H1 (cell line): Measurements from ENCODE around the gene TRAK1. TPM values are rescaled to one million over a fixed set of nuclear protein-coding genes. Genes with fewer than 3 reads are reported as not detected.

Experiments
- CTCF ChIA-PET: fragments of 300-600 bp; sonication (Branson Sonifier 250); formaldehyde crosslinking; loops from one replicate; lab custom pipeline; 2021; ENCODE audit not compliant: partially characterized antibody; lab: Charles Lee
- POLR2A ChIA-PET: fragments of 300-600 bp; sonication (Branson Sonifier 250); formaldehyde crosslinking; loops from one replicate; lab custom pipeline; 2021; ENCODE audit warnings: inconsistent platforms; ENCODE audit not compliant: partially characterized antibody; lab: Charles Lee
- DNase-seq, 2 experiments: peaks; one replicate each; pipeline versions ENCODE4 v3.0.0 to v3.0.0-alpha.2; 2010 to 2022; ENCODE audit warnings: low spot score in 2 of 2, low read depth in 1 of 2, mixed read lengths in 1 of 2
- FAIRE-seq: peaks from 2 replicates; lab custom pipeline; 2011; peaks lifted over from hg19 to GRCh38; lab: Jason Lieb, UNC
- H2AFZ ChIP-seq: 2 replicates; pipeline ENCODE4 v1.8.1; 2012; ENCODE audit warnings: low read length, inconsistent platforms
- H2AK5ac ChIP-seq: 2 replicates; pipeline ENCODE4 v1.6.1; 2013; ENCODE audit warnings: low read depth, low read length
- H2BK120ac ChIP-seq: replicated peaks from 2 replicates; pipeline ENCODE3; 2013; ENCODE audit warnings: low read depth, low read length, inconsistent platforms
- H2BK12ac ChIP-seq: 2 replicates; pipeline ENCODE4 v1.6.1; 2013; ENCODE audit warnings: low read depth, low read length
- H2BK15ac ChIP-seq: 2 replicates; pipeline ENCODE4 v1.6.1; 2013; ENCODE audit warnings: low read length
- H2BK20ac ChIP-seq: 2 replicates; pipeline ENCODE4 v1.6.1; 2013; ENCODE audit warnings: low read length
- H2BK5ac ChIP-seq: 2 replicates; pipeline ENCODE4 v1.6.1; 2013; ENCODE audit warnings: low read depth, low read length
- H3K14ac ChIP-seq: 2 replicates; pipeline ENCODE4 v1.6.1; 2013; ENCODE audit warnings: inconsistent platforms; ENCODE audit not compliant: insufficient read length
- H3K18ac ChIP-seq: 2 replicates; pipeline ENCODE4 v1.6.1; 2013; ENCODE audit warnings: low read length; ENCODE audit errors: extremely low read depth
- H3K23ac ChIP-seq: 2 replicates; pipeline ENCODE4 v1.6.1; 2013; ENCODE audit warnings: inconsistent platforms; ENCODE audit not compliant: insufficient read length
- H3K23me2 ChIP-seq: 2 replicates; pipeline ENCODE4 v1.6.1; 2013; ENCODE audit warnings: low read depth, low read length
- H3K27ac ChIP-seq: 2 replicates; pipeline ENCODE4 v1.6.1; 2011; ENCODE audit warnings: low read depth, low read length, inconsistent platforms
- H3K27me3 ChIP-seq, 4 experiments: replicated peaks in 1 of 4; 1 replicate in 1 of 4; 2 replicates in 3 of 4; pipeline versions ENCODE4 v1.6.1 to v1.8.1; 2011 to 2013; ENCODE audit warnings: low read length in 3 of 4, mild to moderate bottlenecking in 3 of 4, inconsistent platforms in 2 of 4, mixed read lengths in 2 of 4, moderate library complexity in 1 of 4; ENCODE audit not compliant: control insufficient read depth in 3 of 4, insufficient read depth in 3 of 4; ENCODE audit errors: extremely low read depth in 1 of 4
- H3K36me3 ChIP-seq, 4 experiments: 2 replicates each; pipeline versions ENCODE4 v1.6.1 to v1.8.1; 2011 to 2013; ENCODE audit warnings: mild to moderate bottlenecking in 4 of 4, low read length in 3 of 4, moderate library complexity in 2 of 4, control low read depth in 1 of 4, inconsistent platforms in 1 of 4; ENCODE audit not compliant: insufficient read depth in 4 of 4, control insufficient read depth in 2 of 4
- H3K4ac ChIP-seq: replicated peaks from 2 replicates; pipeline ENCODE3; 2013; ENCODE audit warnings: low read length, low read depth, mixed read lengths, inconsistent platforms; ENCODE audit not compliant: insufficient read length
- H3K4me1 ChIP-seq, 4 experiments: replicated peaks in 1 of 4; 1 replicate in 1 of 4; 2 replicates in 3 of 4; pipeline versions ENCODE4 v1.6.1 to v1.8.1; 2011 to 2013; ENCODE audit warnings: low read length in 3 of 4, inconsistent platforms in 2 of 4, mixed read lengths in 1 of 4; ENCODE audit not compliant: insufficient read depth in 4 of 4, control insufficient read depth in 3 of 4
- H3K4me2 ChIP-seq, 2 experiments: 2 replicates each; pipeline versions ENCODE4 v1.6.1 to v1.8.1; 2011 to 2013; ENCODE audit warnings: low read depth in 2 of 2, low read length in 2 of 2, control low read depth in 1 of 2, inconsistent platforms in 1 of 2, mild to moderate bottlenecking in 1 of 2; ENCODE audit not compliant: insufficient read depth in 1 of 2
- H3K4me3 ChIP-seq, 4 experiments: fragments of 200-600, 300-600 bp in 1 of 4; sonication (generic), shearing (Covaris generic), sonication (Bioruptor Twin) in 1 of 4; 2 replicates each; pipeline versions ENCODE4 v1.5.1 to v1.8.1; 2011 to 2016; ENCODE audit warnings: low read length in 4 of 4, low read depth in 3 of 4, control low read depth in 2 of 4, inconsistent platforms in 2 of 4, mild to moderate bottlenecking in 2 of 4, mixed read lengths in 1 of 4, moderate library complexity in 1 of 4; ENCODE audit not compliant: insufficient read depth in 2 of 4; ENCODE audit errors: extremely low read depth in 1 of 4
- H3K56ac ChIP-seq: replicated peaks from 2 replicates; pipeline ENCODE3; 2013; ENCODE audit warnings: low read depth, mild to moderate bottlenecking, mixed read lengths, low read length, inconsistent platforms; ENCODE audit not compliant: insufficient read length
- H3K79me1 ChIP-seq: 2 replicates; pipeline ENCODE4 v1.6.1; 2013; ENCODE audit warnings: low read depth, low read length, control low read depth
- H3K79me2 ChIP-seq, 2 experiments: 2 replicates each; pipeline versions ENCODE4 v1.6.1 to v1.8.1; 2012 to 2013; ENCODE audit warnings: low read length in 2 of 2, mild to moderate bottlenecking in 2 of 2, inconsistent platforms in 1 of 2; ENCODE audit not compliant: insufficient read depth in 2 of 2, control insufficient read depth in 1 of 2
- H3K9ac ChIP-seq, 4 experiments: replicated peaks in 1 of 4; 1 replicate in 1 of 4; 2 replicates in 3 of 4; pipeline versions ENCODE4 v1.6.1 to v1.8.1; 2011 to 2013; ENCODE audit warnings: low read depth in 3 of 4, low read length in 3 of 4, control low read depth in 2 of 4, mild to moderate bottlenecking in 2 of 4, moderate library complexity in 2 of 4, inconsistent platforms in 1 of 4; ENCODE audit errors: extremely low read depth in 1 of 4
- H3K9me3 ChIP-seq, 2 experiments: 2 replicates each; pipeline versions ENCODE4 v1.6.1 to v1.8.1; 2012 to 2013; ENCODE audit warnings: mild to moderate bottlenecking in 2 of 2, moderate library complexity in 2 of 2, control low read depth in 1 of 2, inconsistent platforms in 1 of 2, low read depth in 1 of 2, low read length in 1 of 2, mixed read lengths in 1 of 2; ENCODE audit not compliant: insufficient read depth in 2 of 2
- H4K20me1 ChIP-seq, 2 experiments: replicated peaks in 1 of 2; 2 replicates each; pipeline versions ENCODE3 to v1.8.1; 2011 to 2013; ENCODE audit warnings: inconsistent platforms in 2 of 2, low read length in 2 of 2, mild to moderate bottlenecking in 1 of 2; ENCODE audit not compliant: insufficient read depth in 2 of 2, control insufficient read depth in 1 of 2
- H4K5ac ChIP-seq: 2 replicates; pipeline ENCODE4 v1.6.1; 2013; ENCODE audit warnings: low read length, low read depth, mixed read lengths, inconsistent platforms; ENCODE audit not compliant: insufficient read length
- H4K8ac ChIP-seq: 2 replicates; pipeline ENCODE4 v1.8.0; 2013; ENCODE audit warnings: mild to moderate bottlenecking, moderate library complexity, low read length, inconsistent platforms; ENCODE audit not compliant: insufficient read depth; ENCODE audit errors: extremely low read depth
- H4K91ac ChIP-seq: replicated peaks from 2 replicates; pipeline ENCODE3; 2013; ENCODE audit warnings: low read length, mixed read lengths, inconsistent platforms; ENCODE audit not compliant: insufficient read length
- CTBP2 ChIP-seq: IDR thresholded peaks from 2 replicates; pipeline ENCODE4 v1.7.0; 2011; ENCODE audit warnings: borderline replicate concordance, mild to moderate bottlenecking, moderate library complexity, mixed read lengths, low read length; ENCODE audit not compliant: insufficient read depth, insufficient read length
- KDM1A ChIP-seq: fragments of 200-600, 300-600 bp; sonication (generic); IDR thresholded peaks from 2 replicates; pipeline ENCODE4 v1.7.1; 2016; ENCODE audit warnings: mild to moderate bottlenecking, low read length, borderline replicate concordance
- RBBP5 ChIP-seq: IDR thresholded peaks from 2 replicates; pipeline ENCODE4 v1.7.1; 2012; ENCODE audit warnings: low read depth, mild to moderate bottlenecking, inconsistent platforms, low read length, moderate library complexity, borderline replicate concordance
- SP2 ChIP-seq: IDR thresholded peaks from 2 replicates; pipeline ENCODE4 v1.6.1; 2012; ENCODE audit warnings: mild to moderate bottlenecking, low read length, inconsistent platforms
- ZNF274 ChIP-seq: IDR thresholded peaks from 2 replicates; pipeline ENCODE4 v1.7.0; 2012; ENCODE audit warnings: low read length, borderline replicate concordance; ENCODE audit errors: extremely low read depth
- WGBS, 2 experiments: shearing (Covaris generic) in 1 of 2; methylation state at CpG; one replicate each; pipeline versions ENCODE4 v1.1.6 to v1.1.7; 2013 to 2015; ENCODE audit warnings: low lambda C conversion rate in 2 of 2, mixed read lengths in 2 of 2, inconsistent platforms in 1 of 2, low coverage in 1 of 2, missing lambda C conversion rate in 1 of 2; ENCODE audit not compliant: insufficient replicate concordance in 2 of 2, insufficient coverage in 1 of 2, insufficient read length in 1 of 2; ENCODE audit errors: extremely low coverage in 1 of 2, missing lambda C conversion rate in 1 of 2; 5-methylcytosine and 5-hydroxymethylcytosine counted together
- polyA plus RNA-seq, 7 experiments: library from polyadenylated mRNA; depleted of rRNA in 3 of 7; stranded (reverse) in 5 of 7; unstranded in 2 of 7; fragments of >200 nt in 5 of 7; fragments of 200-250 nt in 2 of 7; gene quantifications; 1 replicate in 5 of 7; 2 replicates in 1 of 7; 4 replicates in 1 of 7; pipeline versions ENCODE4 v1.2.1 to v1.2.3, GENCODE V29; 2011 to 2013; ENCODE audit warnings: missing spikeins in 2 of 7, mixed read lengths in 2 of 7
- total RNA-seq: library from RNA; stranded (reverse); fragmentation: NEBNext Ultra II Directional; extraction: Animal tissue kit (Norgen Biotek cat#: 25700); gene quantifications from 2 replicates; pipeline ENCODE4 v1.2.1, GENCODE V29; 2021
- TF ChIP-seq, protein P1 (sequence below): IDR thresholded peaks from 2 replicates; pipeline ENCODE4 v1.6.1; 2011; ENCODE audit warnings: low read depth, mild to moderate bottlenecking, low read length; ENCODE audit not compliant: insufficient read depth

Gene TRAK1
- total and polyA plus RNA-seq, 2 of the 8 experiments (the other 6 are each of a cell fraction or from before 2014, with no cell fraction given), result 21.3 to 32.7 TPM

GRCh38 chr3:42115215-42115614, 24.1 kb downstream of the TRAK1 start:
- CTCF ChIA-PET, result interaction anchor here (0.7 to 8.2 kb wide), 4 partner anchors 76 to 1242 kb away, joined by 3 to 249 read pairs (median 3); no protein-coding TSS in a partner anchor
- no peak overlapping the region for H2BK5ac ChIP-seq

More at GRCh38 chr3:42115215-42115614, 24.1 kb downstream of the TRAK1 start:
- Histone ChIP-seq H3K9me3 (no peaks in the 10 kb centered on the region), H2BK15ac (no peak overlapping the region), H2AK5ac (no peak overlapping the region), H3K4me1 (peaks cover 0 to 3% (median 1%) of the 10 kb centered on the region in 4 experiments; a peak in 3 of 7 replicates), H3K36me3 (no peaks in the 10 kb centered on the region), H4K91ac (no peak overlapping the region), H3K27ac (no peak overlapping the region), H4K20me1 (peaks cover 0 to 5% of the 10 kb centered on the region in 2 experiments), H3K9ac (no peak overlapping the region; a peak in 1 of 7 replicates), H3K14ac (no peak overlapping the region), H3K79me1 (no peaks in the 10 kb centered on the region; the same call in 1 of the 2 replicates), H2AFZ (no peak overlapping the region), H2BK120ac (no peak overlapping the region), H3K79me2 (no peaks in the 10 kb centered on the region), H3K18ac (no peak overlapping the region), H3K4me2 (no peak overlapping the region), H4K8ac (no peak overlapping the region; the same call in 1 of the 2 replicates), H4K5ac (no peak overlapping the region), H3K4me3 (no peak overlapping the region), H3K23me2 (no peaks in the 10 kb centered on the region), H3K27me3 (no peaks in the 10 kb centered on the region), H2BK12ac (no peak overlapping the region), H3K4ac (no peak overlapping the region), H3K56ac (no peak overlapping the region), H3K23ac (no peak overlapping the region), H2BK20ac (no peak overlapping the region)
- TF ChIP-seq CTBP2 (no peak), RBBP5 (no peak), KDM1A (no peak), ZNF274 (no peak), SP2 (no peak)
- TF ChIP-seq, protein P1, sequence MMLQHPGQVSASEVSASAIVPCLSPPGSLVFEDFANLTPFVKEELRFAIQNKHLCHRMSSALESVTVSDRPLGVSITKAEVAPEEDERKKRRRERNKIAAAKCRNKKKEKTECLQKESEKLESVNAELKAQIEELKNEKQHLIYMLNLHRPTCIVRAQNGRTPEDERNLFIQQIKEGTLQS, result no peak
- WGBS, 2 experiments, result 72% methylated on average over 13 of the region's 13 CpGs; no CpG with 5 or more reads in 1 of the 2 experiments
- FAIRE-seq, result no peak
- POLR2A ChIA-PET, result no interaction called here
- no peak for DNase-seq
